ENCODE measurements around the gene KISS1.

The KISS1 gene

GRCh38 chr1:204217648-204218000 is 21.3 kb upstream of the KISS1 start:
- no peak for DNase-seq (ENCODE audit: low read depth)

DNA sequence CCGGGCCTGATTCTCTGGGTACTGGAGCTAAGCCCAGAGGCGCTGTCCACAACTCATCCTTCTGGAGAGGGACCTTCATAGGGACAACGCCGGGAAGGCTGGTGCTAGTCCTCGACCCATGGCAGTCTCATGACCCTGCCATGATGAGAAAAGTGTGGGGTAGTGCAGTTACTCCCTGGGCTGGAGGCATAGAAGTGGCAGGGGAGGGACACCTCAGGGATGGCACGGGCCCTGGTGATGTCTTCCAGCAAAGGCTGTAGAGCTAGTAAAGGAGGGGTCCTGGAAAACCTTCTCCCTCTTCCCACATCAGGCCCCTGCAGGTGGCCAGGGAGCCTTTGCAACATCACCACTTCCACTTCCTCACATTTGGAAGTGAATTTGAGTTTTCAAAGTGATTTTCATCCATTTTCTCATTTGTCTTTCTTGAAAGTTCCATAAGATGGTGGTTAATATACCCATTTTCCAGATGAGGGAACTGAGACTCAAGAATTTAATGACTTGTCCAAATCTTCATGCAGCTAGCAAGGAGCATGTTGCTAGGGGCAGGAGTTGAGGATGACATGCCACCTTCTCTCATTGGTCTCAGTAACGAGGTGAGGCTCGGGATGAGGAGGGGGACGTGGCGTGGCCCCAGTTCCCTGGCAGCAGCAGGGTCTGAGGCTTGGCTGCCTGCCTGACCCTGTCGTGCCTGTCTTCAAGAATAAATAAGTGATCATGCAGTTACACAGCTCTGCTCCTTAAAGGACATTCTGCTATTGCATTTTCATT is 20.8 kb upstream of the KISS1 start:
- DNase-seq (ENCODE audit: low read depth), result no peak

DNA sequence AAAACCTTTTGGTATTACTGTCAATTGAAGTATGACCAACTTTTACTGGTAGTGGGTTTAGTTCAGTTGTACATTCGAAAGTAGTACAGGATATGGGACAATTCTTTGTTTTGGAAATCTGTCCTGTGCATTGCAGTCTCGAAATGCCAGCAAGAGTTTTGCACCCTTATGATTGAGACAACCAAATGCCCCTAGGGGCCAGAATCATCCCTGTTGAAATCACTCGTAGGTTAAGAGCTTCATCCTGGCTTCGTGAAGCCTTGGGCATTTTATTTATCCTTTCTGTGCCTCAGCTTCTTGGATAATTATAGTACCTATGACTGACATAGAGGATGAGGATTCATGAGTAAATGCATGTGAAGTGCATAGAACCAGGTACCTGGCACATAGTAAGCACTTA is 19.9 kb upstream of the KISS1 start:
- DNase-seq (ENCODE audit: low read depth), result no peak

GRCh38 chr1:204213668-204214662 is 17.7 kb upstream of the KISS1 start, which contains the start of gene GOLT1A:
Gene GOLT1A, minus strand, starts transcription at chr1:204213988. Its CDS starts 82 bp downstream, at chr1:204213906.
- peak; percentile 49 for DNase-seq (ENCODE audit: low read depth)

- no peak for DNase-seq (ENCODE audit: low read depth)
Measured at GRCh38 chr1:204212715-204213114, 16.4 kb upstream of the KISS1 start.

DNA sequence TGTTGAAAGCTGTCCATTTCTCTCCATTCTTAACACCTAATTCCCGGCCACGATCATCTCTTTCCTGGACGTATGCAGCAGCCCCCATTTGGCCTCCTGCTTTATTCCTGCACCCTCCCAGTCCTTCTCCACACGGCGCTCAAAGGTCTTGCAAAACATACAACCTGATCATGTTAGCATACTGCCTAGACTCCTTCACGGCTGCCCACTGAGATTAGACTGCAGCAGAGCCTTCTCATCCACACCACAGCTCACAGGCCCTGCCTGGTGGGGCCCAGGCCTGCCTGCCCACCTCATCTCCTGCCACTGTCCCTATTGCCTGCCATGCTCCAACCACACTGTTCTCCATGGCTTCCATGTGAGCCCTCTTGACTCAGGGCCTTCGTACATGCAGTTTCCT is 14.8 kb upstream of the KISS1 start:
- no peak for DNase-seq (ENCODE audit: low read depth)

- DNase-seq (ENCODE audit: low read depth), result no peak
Measured at GRCh38 chr1:204207136-204207616, 10.9 kb upstream of the KISS1 start.

DNA sequence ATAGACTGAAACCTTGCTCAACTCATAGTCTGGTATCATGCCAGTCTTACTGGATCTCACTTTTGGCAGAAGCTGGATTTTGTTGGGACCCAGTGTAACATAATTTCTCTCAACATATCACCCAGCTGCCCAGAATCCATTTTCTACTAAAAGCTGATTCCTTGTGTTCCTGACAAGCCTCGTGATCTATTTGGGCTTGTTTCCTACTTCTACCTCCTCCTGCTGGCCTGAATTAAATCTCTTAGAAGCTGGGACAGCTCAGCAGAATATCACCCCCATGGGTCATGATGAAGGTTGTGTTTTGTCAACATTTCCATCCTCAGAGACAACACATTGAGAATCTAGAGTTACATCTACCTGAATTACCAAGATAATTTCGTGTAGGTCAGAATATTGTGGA is 9.8 kb upstream of the KISS1 start:
- DNase-seq (ENCODE audit: low read depth), result no peak

- DNase-seq (ENCODE audit: low read depth), result no peak
Measured at GRCh38 chr1:204205486-204205885, 9.2 kb upstream of the KISS1 start.

- no peak for DNase-seq (ENCODE audit: low read depth)
Measured at GRCh38 chr1:204204944-204205343, 8.7 kb upstream of the KISS1 start.

DNA sequence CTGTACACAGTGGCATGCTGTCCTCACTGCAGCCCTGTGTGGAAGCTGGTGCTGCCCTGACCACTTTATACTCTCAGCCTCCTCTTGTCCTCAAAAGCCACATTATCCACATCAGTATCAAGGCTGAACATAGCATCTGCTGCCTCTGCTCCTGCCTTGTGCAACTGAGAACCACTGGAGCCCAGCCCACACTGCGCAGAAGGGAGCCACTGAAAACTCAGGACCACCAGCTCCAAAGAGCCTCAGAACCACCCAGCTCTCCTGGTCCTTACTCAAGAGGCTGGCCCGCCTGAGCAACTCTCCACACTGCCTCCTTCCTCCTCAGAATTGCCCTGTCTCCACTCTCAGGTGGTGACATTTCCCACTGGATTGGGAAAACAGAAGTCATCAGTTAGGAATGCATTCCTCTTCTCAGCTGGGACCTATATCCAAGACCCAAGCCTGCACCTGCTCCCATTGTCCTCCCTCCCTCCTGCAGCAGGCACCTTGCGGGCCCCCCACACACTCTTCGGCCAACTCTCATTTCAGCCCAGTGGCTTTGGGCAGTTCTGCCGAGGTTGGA is 7.0 kb upstream of the KISS1 start:
- no peak for DNase-seq (ENCODE audit: low read depth)

DNA sequence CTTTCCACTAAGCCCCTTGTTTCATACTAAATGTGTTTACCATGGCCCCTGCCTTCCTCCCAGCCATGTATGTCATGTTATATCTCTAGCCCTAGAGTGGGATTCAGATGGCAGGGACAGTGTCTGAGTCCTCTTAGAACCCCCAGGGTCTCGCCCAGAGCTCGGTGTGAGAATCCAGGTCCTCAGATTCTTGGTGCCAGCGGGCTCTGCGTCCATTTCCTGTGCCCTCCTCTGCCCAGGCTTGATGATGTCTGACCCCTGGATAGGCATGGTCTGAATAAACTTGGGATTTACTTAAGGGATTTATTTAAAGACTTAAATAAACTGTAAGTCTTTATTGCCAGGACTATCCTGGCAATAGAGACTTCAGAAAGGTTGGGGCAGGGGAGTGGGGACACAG is 6.2 kb upstream of the KISS1 start:
- no peak for DNase-seq (ENCODE audit: low read depth)

GRCh38 chr1:204201348-204202040 is 5.2 kb upstream of the KISS1 start:
- DNase-seq (ENCODE audit: low read depth), result no peak

DNA sequence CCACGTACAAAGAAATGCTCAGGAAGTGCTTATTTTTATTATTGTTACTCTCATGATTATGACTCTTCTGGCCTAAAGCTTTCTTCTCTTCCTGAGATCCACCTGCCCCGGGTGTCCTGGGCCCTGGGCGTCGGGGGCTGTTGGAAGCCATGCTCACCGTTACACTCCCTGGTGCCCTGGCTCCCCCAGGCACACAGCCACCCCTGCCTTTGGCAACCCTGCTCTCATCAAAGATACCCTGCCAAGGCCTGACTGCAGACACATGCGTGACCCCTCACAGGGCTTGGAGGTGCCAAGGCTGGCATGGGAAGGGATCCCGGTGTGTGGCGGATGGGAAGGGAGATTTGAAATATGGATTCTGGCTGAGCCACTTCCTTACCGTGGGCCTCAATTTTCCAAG is 3.3 kb upstream of the KISS1 start:
- no peak for DNase-seq (ENCODE audit: low read depth)

- peak; percentile 76 for DNase-seq (ENCODE audit: low read depth)
Measured at GRCh38 chr1:204198348-204199340, 2.4 kb upstream of the KISS1 start.

- no peak for DNase-seq (ENCODE audit: low read depth)
Measured at GRCh38 chr1:204197068-204197467, 777 bp upstream of the KISS1 start.

DNA sequence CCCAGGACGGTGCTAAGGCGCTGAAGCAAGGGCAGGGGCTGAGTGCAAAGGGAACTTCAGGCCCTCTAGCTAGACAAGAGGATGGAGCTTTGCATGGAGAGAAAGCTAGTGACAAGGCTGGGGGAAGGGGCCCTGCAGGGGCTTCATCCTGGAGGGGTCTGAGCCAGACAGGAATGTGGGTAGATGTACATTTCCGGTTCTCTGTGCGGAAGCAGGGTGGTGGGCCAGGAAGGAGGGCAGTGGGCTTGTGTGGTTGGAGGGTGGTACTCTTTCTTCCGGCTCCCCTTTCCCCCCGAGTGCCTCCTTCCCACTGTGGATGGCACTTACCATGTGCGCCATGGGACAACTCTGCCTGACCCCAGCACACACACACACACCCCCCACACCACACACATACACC is 1.5 kb downstream of the KISS1 start:
- DNase-seq (ENCODE audit: low read depth), result no peak

DNA sequence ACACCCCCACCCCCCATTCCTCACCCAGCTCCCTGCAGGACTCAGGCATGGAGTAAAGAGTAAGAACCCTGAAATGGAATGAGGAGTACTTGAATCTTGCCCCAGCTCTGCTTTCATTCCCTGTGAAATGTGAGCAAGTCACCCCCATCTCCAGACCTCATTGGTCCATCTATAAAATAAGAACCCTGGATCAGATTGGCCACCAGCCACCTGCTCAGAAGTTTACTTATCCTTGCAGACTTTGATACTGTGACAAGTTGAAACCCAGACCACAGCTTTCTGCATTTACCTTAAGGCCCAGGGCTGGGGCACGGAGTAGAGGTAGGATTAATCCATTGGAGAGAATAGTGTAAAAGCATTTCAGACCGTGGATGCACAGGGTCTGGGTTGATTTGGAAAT is 2.2 kb downstream of the KISS1 start:
- no peak for DNase-seq (ENCODE audit: low read depth)

DNA sequence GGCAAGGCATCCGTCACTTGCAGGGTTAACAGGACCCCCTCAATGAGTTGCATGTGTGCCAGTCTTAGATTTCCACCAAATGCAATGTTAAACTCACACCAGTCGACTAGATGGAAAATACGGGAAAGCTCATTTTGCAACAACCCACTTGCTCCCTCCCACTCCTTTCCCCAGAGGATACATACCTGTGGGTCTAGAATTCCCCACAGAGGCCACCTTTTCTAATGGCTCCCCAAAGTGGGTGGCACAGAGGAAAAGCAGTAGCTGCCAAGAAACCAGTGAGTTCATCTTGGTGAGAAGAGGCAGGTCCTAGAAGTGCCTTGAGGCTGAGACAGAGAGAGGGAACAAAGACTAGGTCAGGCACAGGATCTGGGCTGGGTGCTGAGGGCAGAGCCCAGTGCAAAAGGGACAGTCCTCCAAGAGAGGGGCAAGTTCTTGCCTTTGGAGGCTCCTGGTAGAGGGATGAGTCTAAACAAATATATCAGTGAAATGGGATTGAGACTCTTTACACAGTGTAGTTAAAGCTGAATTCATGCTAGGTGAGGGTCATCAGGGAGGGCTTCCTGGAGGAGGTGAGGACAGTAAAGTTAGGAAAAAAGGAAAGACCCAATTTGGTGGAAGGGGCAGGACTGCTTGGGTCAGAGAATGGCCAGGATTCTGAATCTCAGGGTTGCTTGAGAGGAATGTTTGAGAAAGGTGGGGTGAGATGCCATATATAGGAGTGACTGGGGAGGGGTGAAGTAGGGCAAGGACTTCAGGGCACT is 3.5 kb downstream of the KISS1 start:
- no peak for DNase-seq (ENCODE audit: low read depth)

DNA sequence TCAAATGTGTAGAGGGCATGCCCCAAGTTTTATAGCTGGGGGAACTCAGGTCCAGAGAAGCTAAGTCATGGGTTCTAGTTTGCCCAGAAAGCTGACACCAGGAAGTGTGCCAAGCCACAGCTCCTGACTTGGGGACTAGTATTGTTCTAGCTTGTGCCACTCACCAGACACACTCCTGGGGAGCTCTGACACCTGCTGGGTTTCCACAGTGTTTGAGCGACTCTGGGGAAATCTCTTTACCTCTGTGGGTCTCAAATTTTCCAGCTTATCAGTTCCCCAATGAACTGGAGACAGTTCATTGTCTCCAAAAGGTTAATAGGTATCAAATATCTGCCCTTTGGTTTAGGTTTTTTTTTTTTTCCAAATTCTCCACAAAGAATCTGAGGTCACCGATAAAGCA is 4.2 kb downstream of the KISS1 start:
- DNase-seq (ENCODE audit: low read depth), result no peak
